G401 (cell line): Measurements from ENCODE around the gene CDK11A. TPM values are rescaled to one million over a fixed set of nuclear protein-coding genes. Genes with fewer than 3 reads are reported as not detected.
"Not testable (repeated sequence)": the region's sequence is repeated elsewhere in the genome, so short reads cannot be mapped to it uniquely, and the experiment has no call there.

Experiments
- DNase-seq: peaks from one replicate; pipeline ENCODE4 v3.0.0-alpha.2; 2015; ENCODE audit warnings: low spot score
- in situ Hi-C: cut with HindIII; loops from 2 replicates; pipeline ENCODE4 v1.10.0; 2016; ENCODE audit warnings: low sequenced_read_pairs, mixed read lengths
- total RNA-seq: library from RNA; depleted of rRNA; stranded (reverse); fragments of >200 nt; shearing (Covaris generic); gene quantifications from 2 replicates; pipeline ENCODE4 v1.2.3, GENCODE V29; 2014; rRNA removed

Gene CDK11A
- total RNA-seq, 1 experiment from 2014 or later, result 11.7 TPM

DNA sequence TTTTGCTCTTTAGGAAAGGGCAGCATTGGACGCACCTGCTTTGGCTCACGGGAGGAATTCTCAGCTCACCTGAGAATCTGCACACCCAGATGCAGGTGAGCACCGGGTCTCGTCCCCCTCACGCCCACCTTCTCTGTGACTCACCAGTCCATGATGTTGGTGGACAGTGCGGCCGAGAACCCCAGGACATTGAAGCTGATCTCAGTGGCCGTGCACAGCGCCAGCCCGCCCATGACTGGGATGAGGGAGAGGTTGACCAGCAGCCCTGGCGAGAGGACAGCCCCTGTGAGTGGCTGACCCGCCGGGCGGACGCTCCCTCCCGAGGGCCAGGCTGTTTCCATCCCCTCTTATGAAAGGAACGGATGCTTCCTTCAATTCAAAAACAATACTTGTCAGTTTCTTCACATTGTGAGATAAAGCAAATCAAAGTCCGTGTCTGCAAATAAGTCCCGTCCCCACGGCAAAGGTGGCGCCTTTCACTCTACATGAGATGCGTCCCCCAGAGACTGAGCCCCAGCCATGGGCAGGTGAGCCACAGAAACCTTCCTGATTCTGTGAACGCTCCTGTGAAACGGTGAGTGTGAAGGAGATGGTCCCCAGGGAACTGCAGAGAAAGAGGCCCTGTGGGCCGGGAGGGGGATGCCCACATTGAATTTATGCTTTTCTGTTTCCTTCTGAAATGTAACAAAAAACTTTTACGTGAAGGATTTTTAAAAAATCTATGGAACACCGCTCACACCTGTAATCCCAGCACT is 52.6 kb downstream of the CDK11A start:
- in situ Hi-C loops, result no loop called here
- DNase-seq, result no peak

DNA sequence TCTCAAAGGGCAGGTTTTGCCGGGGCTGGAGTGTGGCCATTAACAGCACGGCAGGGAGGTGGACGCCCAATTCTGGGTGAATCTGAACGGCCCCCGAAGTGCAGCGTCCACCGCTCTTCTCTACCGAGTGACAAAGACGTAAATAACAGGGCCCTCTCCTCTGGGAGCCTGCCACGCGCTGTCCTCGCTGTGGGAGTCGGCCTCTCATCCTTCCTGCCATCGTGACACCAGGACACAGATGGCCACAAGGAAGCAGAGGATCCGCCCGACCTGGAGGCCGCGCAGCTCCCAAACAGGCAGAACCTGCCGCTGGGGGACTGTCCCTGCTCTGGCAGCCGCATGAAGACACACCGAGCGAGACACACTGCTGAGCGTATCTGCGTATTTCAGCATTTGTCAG is 53.3 kb downstream of the CDK11A start:
- DNase-seq, result no peak
- in situ Hi-C loops, result no loop called here

DNA sequence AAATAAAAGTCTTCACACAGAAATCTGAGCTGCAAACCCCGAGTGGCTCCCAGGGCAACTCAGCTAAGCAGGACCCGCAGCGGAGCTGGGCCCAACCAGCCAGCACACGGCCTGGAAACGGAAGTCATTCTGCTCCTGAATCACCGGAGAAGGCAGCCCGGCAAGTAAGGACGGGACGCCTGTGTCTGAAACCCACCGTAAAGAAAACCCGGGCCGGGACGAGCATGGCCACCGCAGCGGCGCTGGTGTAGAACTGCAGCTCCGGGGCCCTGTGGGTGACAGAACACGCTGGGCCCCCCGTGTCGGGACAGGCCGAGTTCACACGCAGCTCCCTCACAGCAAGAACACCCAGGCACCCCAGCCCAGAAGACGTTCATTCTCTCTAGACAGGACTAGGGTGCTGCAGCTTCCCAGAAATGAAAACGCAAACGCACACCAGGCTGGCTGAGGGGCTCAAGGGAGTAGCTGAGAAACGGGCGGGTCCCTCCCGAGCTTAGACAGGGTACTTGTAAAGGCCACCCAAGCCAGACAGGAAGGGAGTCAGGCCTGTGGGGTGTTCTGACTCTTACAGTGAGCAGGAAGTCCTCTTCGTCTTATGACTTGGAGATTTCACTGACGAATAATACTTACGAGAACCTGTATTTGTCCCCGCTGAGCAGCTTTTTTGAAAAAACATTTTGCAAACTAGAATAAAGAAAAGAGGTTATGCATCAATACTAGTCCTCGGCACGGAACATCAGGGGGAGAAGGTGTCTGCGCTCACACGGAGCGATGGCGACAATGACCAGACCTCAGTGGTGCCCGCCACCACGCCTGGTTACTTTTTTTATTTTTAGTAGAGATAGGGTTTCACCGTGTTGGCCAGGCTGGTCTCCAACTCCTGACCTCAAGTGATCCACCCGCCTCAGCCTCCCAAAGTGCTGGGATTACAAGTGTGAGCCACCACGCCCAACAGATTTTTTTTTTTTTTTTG is 54.4 kb downstream of the CDK11A start:
- no peak for DNase-seq
- in situ Hi-C loops, result no loop called here

DNA sequence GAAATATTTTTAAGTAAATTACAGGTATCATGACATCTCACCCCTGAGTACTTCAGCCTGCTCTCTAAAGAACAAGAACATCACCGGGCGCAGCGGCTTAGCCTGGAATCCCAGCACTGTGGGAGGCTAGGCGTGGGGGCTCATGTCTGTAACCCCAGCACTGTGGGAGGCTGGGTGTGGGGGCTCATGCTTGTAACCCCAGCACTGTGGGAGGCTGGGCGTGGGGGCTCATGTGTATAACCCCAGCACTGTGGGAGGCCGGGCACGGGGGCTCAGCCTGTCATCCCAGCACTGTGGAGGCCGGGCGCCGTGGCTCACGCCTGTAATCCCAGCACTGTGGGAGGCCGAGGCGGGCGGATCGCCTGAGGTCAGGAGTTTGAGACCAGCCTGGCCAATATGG is 57.6 kb downstream of the CDK11A start:
- in situ Hi-C loops, result no loop called here
- DNase-seq, result no peak

DNA sequence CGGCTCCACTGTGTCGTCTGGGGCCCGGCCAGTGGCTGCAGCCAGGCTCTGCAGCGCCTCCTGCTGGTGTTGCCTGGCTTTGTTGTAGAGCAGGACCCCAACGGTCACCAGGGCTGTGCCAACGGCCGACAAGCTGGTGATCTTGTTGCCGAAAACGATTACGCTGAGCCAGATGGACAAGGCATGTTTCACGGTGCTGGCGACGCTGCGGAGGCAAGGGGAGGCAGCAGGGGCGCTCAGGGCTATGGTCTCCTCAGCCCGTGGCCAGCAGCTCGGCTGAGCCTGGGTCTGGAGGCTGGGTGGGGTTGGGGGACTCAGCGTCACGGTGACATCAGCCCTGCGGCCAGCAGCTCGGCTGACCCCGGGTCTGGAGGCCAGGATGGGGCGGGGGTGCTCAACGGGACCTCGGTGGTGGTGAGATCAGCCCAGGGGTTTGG is 58.3 kb downstream of the CDK11A start:
- in situ Hi-C loops, result no loop called here
- no peak for DNase-seq

DNA sequence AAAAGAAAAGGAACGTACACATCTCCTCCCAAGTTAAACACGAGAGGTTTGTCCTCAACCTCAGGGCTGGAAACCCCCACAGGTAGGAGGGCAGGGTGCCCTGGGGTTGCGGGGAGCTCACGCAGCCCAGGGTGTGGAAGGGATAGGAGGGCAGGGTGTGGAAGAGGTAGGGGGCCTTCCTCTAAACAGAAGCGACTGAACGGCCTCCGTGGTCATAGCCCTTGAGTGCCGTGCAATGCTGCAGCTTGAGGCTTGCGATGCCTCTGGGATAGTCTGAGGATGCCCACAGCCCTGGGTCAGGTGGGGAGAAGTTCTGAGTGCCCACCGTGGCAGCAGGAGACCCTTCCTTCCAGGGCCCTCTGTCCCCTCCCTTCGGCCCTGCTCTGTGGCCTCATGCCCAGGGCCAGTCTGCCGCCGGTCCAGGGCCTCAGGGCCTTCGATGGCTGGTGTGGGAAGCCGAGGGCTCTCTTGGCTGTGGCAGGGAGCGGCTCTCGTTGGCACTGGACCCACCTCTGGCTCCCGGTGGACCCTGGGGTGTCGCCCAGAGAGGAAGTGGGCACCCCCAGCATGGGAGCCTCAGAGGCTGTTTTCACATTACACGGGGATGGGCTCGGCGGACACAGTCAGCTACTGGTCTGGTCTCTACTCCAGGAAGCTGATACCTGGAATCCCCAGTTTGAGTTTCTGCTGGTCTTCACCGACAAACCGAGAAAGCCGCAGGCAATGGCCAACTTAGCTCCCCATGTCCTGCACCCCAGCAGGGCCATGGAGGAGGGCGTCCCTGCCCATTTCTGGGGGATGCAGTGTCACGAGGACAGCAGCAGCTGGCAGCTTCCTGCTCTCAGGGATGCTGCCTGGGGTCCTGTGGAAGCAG is 59.0 kb downstream of the CDK11A start:
- in situ Hi-C loops, result no loop called here
- DNase-seq, result no peak

DNA sequence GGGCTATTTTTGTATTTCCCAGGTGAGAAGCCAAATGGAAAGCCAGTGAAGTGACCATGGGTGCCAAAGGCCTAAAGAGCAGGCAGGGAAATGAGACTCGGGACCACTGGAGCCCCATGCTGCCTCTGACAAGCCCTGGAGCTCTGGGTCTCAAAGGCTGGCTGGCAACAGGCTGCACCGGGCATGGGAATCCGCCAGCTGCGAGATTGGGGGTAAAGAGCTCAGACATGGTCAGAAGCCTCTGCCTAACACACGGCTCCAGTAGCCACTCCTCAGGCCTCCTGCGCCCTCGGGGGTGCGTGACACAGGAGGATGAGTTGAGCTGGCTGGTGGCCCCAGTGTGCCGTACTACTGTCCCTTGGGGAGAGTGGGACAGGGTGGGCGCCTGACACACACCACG is 59.8 kb downstream of the CDK11A start:
- in situ Hi-C loops, DNase-seq: not testable (repeated sequence)

DNA sequence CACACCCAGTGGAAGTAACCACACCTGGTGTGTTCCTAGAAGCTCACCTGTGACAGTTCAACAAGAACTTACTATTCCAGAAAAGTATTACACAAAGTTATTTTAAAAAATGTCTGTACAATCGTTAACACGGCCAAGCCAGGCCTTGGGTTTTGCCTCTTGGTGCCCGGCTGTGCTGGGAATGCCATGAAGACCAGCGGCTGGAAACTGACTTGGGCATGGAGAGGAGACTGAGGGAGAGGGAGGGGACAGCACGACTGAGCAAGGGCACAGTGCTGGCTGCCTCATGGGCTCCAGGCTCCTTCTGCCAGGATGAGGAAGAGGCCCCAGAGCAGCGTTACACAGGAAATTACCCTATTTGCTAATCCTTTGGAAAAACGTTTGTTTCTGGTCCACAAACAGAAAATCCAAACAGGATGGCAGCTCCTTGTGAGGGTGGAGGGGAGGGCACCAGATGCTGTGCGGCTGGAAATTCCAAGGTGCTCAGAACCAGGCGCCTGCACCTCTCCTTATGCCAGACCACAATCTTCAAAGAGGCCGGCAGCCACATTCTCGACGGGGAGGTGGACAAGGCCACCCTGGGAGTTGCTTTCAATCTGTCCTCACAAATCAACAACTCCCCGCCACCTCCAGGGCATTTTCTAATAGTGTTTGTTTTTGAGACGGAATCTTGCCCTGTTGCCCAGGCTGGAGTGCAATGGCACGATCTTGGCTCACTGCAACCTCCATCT is 61.2 kb downstream of the CDK11A start:
- DNase-seq, in situ Hi-C loops: not testable (repeated sequence)

DNA sequence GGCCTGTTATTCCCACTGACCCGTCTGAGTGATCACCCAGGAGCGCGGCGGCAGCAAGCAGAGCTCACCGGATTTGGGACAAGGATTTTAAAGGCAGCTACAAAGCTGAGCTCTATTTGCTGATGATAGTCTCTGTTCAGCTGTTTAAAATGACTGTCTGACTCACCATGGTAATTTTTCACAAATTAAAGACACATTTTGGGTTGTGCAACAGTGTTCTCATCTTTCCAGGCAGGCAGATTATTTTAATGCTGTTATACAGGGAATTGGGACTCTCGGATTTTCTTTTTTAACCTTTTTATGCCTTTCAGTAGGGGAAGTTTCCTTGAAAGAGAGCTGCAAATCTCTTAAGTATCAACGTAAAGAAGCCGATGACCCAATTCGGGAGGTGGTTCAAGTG is 61.8 kb downstream of the CDK11A start:
- in situ Hi-C loops, DNase-seq: not testable (repeated sequence)

DNA sequence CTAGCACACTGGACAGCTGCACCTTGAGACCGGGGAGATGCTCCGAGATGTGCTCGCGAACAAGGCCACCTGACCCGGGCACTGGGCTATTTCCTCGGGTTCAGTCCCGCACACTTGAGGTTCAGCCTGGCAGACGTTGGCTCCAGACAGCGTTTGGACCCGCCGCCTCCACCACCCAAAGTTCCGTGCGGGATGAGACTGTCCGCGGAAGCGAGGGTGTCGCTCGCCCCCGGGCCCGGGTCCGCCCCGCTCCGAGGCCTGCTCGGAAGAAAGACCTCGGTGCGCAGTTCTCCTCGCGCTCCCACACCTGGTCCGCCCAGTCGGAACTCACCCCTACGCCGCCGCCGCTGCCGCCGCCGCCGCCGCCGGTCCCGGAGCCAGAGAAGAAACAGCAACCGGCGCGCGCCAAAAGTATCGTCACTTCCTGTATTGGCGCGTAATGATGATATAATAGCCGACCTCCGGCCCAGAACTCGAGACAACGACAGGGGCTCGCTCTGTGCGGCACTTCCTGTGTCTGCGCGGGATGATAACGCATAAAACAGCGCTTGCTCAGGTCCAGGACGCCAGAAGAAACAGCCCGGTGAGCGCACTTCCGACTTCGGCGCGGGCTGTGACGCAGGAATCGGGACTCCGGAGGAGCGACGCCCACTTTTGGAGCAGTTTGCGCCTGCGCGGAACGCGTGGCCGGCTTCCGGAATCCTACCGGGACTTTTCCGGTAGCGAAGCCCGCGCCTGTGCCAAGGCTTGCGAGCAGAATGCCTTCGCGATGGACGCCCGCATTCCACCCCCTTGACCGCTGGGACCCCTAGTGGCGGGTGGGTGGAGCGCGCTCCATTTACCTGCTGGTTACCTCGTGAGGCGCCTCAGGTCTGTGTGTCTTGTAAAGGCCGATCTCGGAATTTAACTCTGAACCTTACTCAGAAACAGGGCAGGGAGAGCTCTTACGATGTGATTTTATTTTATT is 65.3 kb downstream of the CDK11A start, which contains the start of gene CDK11B:
Gene CDK11B (minus strand): TSS at position 422 of the 967 bp plus-strand sequence. CDS start 1,519 bp downstream, outside the sequence.
- DNase-seq, result peak; percentile 93
- in situ Hi-C loops, result not testable (repeated sequence)

Other genes starting within 250 kb of the CDK11A start
- 88.6 and 111 TPM in 2 replicates for gene ATAD3A, start 212.2 kb downstream of the CDK11A start, total RNA-seq
- 1.1 TPM in 1 of 2 replicates, not detected in the other for gene TMEM240, start 183.7 kb downstream of the CDK11A start, total RNA-seq
- gene SSU72, start 149.5 kb downstream of the CDK11A start, total RNA-seq, result 145 and 169 TPM in 2 replicates
- gene FNDC10, start 124.2 kb downstream of the CDK11A start, total RNA-seq, result 1.2 and 6.8 TPM in 2 replicates
- 37.1 and 63.9 TPM in 2 replicates for gene MIB2, start 108.9 kb downstream of the CDK11A start, total RNA-seq
- 1.1 and 1.3 TPM in 2 replicates for gene MMP23B, start 92.2 kb downstream of the CDK11A start, total RNA-seq
- gene CDK11B, start 65.4 kb downstream of the CDK11A start, total RNA-seq, result 7.5 and 12.9 TPM in 2 replicates
- 17.8 and 25.2 TPM in 2 replicates for gene SLC35E2B, start 31.6 kb downstream of the CDK11A start, total RNA-seq
- 55.0 and 74.4 TPM in 2 replicates for gene NADK, start 54.1 kb upstream of the CDK11A start, total RNA-seq
- gene GNB1, start 166.7 kb upstream of the CDK11A start, total RNA-seq, result 306 and 351 TPM in 2 replicates
- gene CALML6, start 190.9 kb upstream of the CDK11A start, total RNA-seq, result not detected in 2 replicates
- 5.3 and 13.7 TPM in 2 replicates for gene TMEM52, start 194.9 kb upstream of the CDK11A start, total RNA-seq